Measurements from ENCODE around the gene ANKRD42. TPM values are rescaled to one million over a fixed set of nuclear protein-coding genes. Genes with fewer than 3 reads are reported as not detected.

Gene ANKRD42
- total RNA-seq, 1 experiment from 2014 or later: 5.4 TPM

GRCh38 chr11:83151274-83151977, 42.1 kb upstream of the ANKRD42 start:
- Histone ChIP-seq H3K9me3 (ENCODE audit: control insufficient read depth in 1 of 2, insufficient read depth in 1 of 2, low read depth in 1 of 2, low read length in 2 of 2) (no peaks in the 10 kb centered on the region), H3K79me2 (ENCODE audit: insufficient read depth, low read length) (no peaks in the 10 kb centered on the region), H3K9me2 (ENCODE audit: insufficient read depth) (no peaks in the 10 kb centered on the region), H3K9ac (ENCODE audit: low read length) (no peak overlapping the region), H3K27ac (ENCODE audit: low read depth, low read length) (no peak overlapping the region), H3K4me2 (ENCODE audit: low read length) (peak overlapping the region; percentile 57), H3K4me1 (ENCODE audit: control insufficient read depth in 1 of 2, insufficient read depth in 2 of 2, low read length in 2 of 2) (peaks cover 9 to 26% of the 10 kb centered on the region in 2 experiments), H3K36me3 (ENCODE audit: control insufficient read depth in 1 of 2, insufficient read depth in 2 of 2, low read length in 2 of 2) (no peaks in the 10 kb centered on the region), H2AFZ (ENCODE audit: low read depth, low read length, poor library complexity, severe bottlenecking) (peak overlapping the region; percentile 82), H3K27me3 (ENCODE audit: insufficient read depth, low read length) (no peaks in the 10 kb centered on the region), H3K4me3 (replicated peaks in 1 of 2; ENCODE audit: low read depth in 1 of 2, low read length in 2 of 2) (no peak overlapping the region; a peak in 1 of 4 replicates), H4K20me1 (ENCODE audit: insufficient read depth) (no peaks in the 10 kb centered on the region)
- no TSS peak for BruUV-seq (replicated peaks)
- intact Hi-C loops (cut with micrococcal nuclease): no loop called here
- ChIA-PET POLR2A (no interaction called here), RAD21 (ENCODE audit: low non-redundant PET in 1 of 2, low total read pairs in 2 of 2, uncharacterized antibody in 2 of 2, unreplicated experiment in 2 of 2) (no interaction called here), CTCF (no interaction called here)
- DNase-seq (ENCODE audit: low read depth, low spot score): no peak
- peak; percentile 34; the same call in 1 of the 2 replicates for ATAC-seq
- TF ChIP-seq FOSL1 (IDR thresholded peaks at IDR 0.05; ENCODE audit: low read depth) (peak; percentile 36; the same call in 1 of the 2 replicates), POLR2A (IDR thresholded peaks at IDR 0.05; ENCODE audit: borderline replicate concordance, extremely low read depth, insufficient read depth, insufficient read length) (no peak)

DNA sequence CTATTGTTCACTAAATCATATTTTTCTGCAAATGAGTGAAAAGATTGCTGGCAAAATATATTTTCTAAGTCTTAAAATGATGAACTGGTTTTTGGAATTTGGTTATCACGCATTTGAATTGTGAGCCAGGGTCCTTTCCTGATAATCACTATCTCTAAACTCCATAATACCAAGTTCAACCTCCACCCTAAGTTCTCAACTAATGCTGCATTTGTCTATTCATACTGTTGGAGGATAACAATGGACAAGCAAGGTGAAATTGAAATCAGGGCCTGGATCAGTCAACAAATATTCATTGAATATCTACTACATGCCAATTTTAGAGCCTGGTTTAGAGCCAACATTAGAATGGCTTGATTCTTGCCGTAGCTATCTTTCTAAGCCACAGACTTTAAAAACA, 41.2 kb upstream of the ANKRD42 start:
- intact Hi-C loops (cut with micrococcal nuclease): no loop called here
- Histone ChIP-seq H3K9me2 (ENCODE audit: insufficient read depth) (no peaks in the 10 kb centered on the region), H4K20me1 (ENCODE audit: insufficient read depth) (no peaks in the 10 kb centered on the region), H3K36me3 (ENCODE audit: control insufficient read depth in 1 of 2, insufficient read depth in 2 of 2, low read length in 2 of 2) (no peaks in the 10 kb centered on the region), H3K27me3 (ENCODE audit: insufficient read depth, low read length) (no peaks in the 10 kb centered on the region), H3K27ac (ENCODE audit: low read depth, low read length) (no peak overlapping the region), H3K4me2 (ENCODE audit: low read length) (peak overlapping the region; percentile 57; the same call in 1 of the 2 replicates), H3K4me3 (replicated peaks in 1 of 2; ENCODE audit: low read depth in 1 of 2, low read length in 2 of 2) (no peak overlapping the region), H2AFZ (ENCODE audit: low read depth, low read length, poor library complexity, severe bottlenecking) (peak overlapping the region; percentile 82), H3K4me1 (ENCODE audit: control insufficient read depth in 1 of 2, insufficient read depth in 2 of 2, low read length in 2 of 2) (peaks cover 9 to 26% of the 10 kb centered on the region in 2 experiments), H3K79me2 (ENCODE audit: insufficient read depth, low read length) (peaks cover 3% of the 10 kb centered on the region), H3K9ac (ENCODE audit: low read length) (no peak overlapping the region), H3K9me3 (ENCODE audit: control insufficient read depth in 1 of 2, insufficient read depth in 1 of 2, low read depth in 1 of 2, low read length in 2 of 2) (no peaks in the 10 kb centered on the region)
- no peak for DNase-seq (ENCODE audit: low read depth, low spot score)
- CTCF ChIA-PET: no interaction called here
- POLR2A ChIA-PET: no interaction called here
- BruUV-seq (replicated peaks): no TSS peak
- ATAC-seq: no peak
- RAD21 ChIA-PET (ENCODE audit: low non-redundant PET in 1 of 2, low total read pairs in 2 of 2, uncharacterized antibody in 2 of 2, unreplicated experiment in 2 of 2): no interaction called here
- TF ChIP-seq SRF (IDR thresholded peaks at IDR 0.05; ENCODE audit: low read depth) (no peak), ZNF274 (IDR thresholded peaks at IDR 0.05; ENCODE audit: low read depth, low read length) (no peak), SIN3A (IDR thresholded peaks at IDR 0.05; ENCODE audit: low read depth) (no peak), CBX3 (IDR thresholded peaks at IDR 0.05; ENCODE audit: low read depth) (no peak), SP1 (IDR thresholded peaks at IDR 0.05; ENCODE audit: low read depth) (no peak), ATF3 (IDR thresholded peaks at IDR 0.05) (no peak), TCF7L2 (IDR thresholded peaks at IDR 0.05; ENCODE audit: borderline replicate concordance, extremely low read depth, insufficient read depth, insufficient read length) (no peak), CEBPB (IDR thresholded peaks at IDR 0.05; ENCODE audit: low read depth) (no peak), EZH2 (IDR thresholded peaks at IDR 0.05) (no peak), EZH2phosphoT487 (IDR thresholded peaks at IDR 0.05; ENCODE audit: borderline replicate concordance) (no peak)
- TF ChIP-seq, protein P1, sequence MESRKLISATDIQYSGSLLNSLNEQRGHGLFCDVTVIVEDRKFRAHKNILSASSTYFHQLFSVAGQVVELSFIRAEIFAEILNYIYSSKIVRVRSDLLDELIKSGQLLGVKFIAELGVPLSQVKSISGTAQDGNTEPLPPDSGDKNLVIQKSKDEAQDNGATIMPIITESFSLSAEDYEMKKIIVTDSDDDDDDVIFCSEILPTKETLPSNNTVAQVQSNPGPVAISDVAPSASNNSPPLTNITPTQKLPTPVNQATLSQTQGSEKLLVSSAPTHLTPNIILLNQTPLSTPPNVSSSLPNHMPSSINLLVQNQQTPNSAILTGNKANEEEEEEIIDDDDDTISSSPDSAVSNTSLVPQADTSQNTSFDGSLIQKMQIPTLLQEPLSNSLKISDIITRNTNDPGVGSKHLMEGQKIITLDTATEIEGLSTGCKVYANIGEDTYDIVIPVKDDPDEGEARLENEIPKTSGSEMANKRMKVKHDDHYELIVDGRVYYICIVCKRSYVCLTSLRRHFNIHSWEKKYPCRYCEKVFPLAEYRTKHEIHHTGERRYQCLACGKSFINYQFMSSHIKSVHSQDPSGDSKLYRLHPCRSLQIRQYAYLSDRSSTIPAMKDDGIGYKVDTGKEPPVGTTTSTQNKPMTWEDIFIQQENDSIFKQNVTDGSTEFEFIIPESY (IDR thresholded peaks at IDR 0.05; ENCODE audit: extremely low read depth, insufficient replicate concordance, low read length): no peak
- TF ChIP-seq, protein P2, sequence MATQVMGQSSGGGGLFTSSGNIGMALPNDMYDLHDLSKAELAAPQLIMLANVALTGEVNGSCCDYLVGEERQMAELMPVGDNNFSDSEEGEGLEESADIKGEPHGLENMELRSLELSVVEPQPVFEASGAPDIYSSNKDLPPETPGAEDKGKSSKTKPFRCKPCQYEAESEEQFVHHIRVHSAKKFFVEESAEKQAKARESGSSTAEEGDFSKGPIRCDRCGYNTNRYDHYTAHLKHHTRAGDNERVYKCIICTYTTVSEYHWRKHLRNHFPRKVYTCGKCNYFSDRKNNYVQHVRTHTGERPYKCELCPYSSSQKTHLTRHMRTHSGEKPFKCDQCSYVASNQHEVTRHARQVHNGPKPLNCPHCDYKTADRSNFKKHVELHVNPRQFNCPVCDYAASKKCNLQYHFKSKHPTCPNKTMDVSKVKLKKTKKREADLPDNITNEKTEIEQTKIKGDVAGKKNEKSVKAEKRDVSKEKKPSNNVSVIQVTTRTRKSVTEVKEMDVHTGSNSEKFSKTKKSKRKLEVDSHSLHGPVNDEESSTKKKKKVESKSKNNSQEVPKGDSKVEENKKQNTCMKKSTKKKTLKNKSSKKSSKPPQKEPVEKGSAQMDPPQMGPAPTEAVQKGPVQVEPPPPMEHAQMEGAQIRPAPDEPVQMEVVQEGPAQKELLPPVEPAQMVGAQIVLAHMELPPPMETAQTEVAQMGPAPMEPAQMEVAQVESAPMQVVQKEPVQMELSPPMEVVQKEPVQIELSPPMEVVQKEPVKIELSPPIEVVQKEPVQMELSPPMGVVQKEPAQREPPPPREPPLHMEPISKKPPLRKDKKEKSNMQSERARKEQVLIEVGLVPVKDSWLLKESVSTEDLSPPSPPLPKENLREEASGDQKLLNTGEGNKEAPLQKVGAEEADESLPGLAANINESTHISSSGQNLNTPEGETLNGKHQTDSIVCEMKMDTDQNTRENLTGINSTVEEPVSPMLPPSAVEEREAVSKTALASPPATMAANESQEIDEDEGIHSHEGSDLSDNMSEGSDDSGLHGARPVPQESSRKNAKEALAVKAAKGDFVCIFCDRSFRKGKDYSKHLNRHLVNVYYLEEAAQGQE (IDR thresholded peaks at IDR 0.05; ENCODE audit: low read depth): no peak
- TF ChIP-seq, protein P3, sequence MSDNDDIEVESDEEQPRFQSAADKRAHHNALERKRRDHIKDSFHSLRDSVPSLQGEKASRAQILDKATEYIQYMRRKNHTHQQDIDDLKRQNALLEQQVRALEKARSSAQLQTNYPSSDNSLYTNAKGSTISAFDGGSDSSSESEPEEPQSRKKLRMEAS (IDR thresholded peaks at IDR 0.05): no peak

Measured in HCT116 (cell line).